ENCODE measurements around the gene TELO2. TPM values are rescaled to one million over a fixed set of nuclear protein-coding genes. Genes with fewer than 3 reads are reported as not detected.
"Not testable (repeated sequence)": the region's sequence is repeated elsewhere in the genome, so short reads cannot be mapped to it uniquely, and the experiment has no call there.

The TELO2 gene
- total RNA-seq, 2 donors from 2014 or later = 24.8 to 27.9 TPM

- Histone ChIP-seq H3K27ac (no peak overlapping the region), H3K36me3 (peaks cover 14% of the 10 kb centered on the region), H3K4me1 (ENCODE audit: control insufficient read depth in 1 of 2, low read depth in 2 of 2) (no peaks in the 10 kb centered on the region), H3K27me3 (replicated peaks; ENCODE audit: insufficient read depth) (no peaks in the 10 kb centered on the region), H3K9me3 (no peaks in the 10 kb centered on the region), H3K4me3 (no peak overlapping the region)
- no peak for TF ChIP-seq CTCF (IDR thresholded peaks at IDR 0.05)
- ATAC-seq (ENCODE audit: insufficient number of reproducible peaks, low FRiP score, low read depth) (no peak), DNase-seq (ENCODE audit: low spot score) (no peak)
Observed at GRCh38 chr16:1464894-1465566, 28.1 kb upstream of the TELO2 start.

- DNase-seq (ENCODE audit: low spot score) = no peak
- ATAC-seq (ENCODE audit: insufficient number of reproducible peaks, low FRiP score, low read depth) = no peak
- Histone ChIP-seq H3K36me3 (peaks cover 9% of the 10 kb centered on the region), H3K4me3 (no peak overlapping the region), H3K9me3 (no peaks in the 10 kb centered on the region), H3K4me1 (ENCODE audit: control insufficient read depth in 1 of 2, low read depth in 2 of 2) (no peaks in the 10 kb centered on the region), H3K27me3 (replicated peaks; ENCODE audit: insufficient read depth) (no peaks in the 10 kb centered on the region), H3K27ac (no peak overlapping the region)
- no peak for TF ChIP-seq CTCF (IDR thresholded peaks at IDR 0.05)
Observed at GRCh38 chr16:1465567-1465915, 27.6 kb upstream of the TELO2 start.

GRCh38 chr16:1466054-1466453 lies 27.1 kb upstream of the TELO2 start:
- peaks cover 3% of the 10 kb centered on the region for H3K36me3 ChIP-seq
- H3K27ac ChIP-seq = no peak overlapping the region
- no peak for TF ChIP-seq CTCF (IDR thresholded peaks at IDR 0.05)
- H3K4me3 ChIP-seq = no peak overlapping the region
- no peaks in the 10 kb centered on the region for H3K9me3 ChIP-seq
- ATAC-seq (ENCODE audit: insufficient number of reproducible peaks, low FRiP score, low read depth) = no peak
- no peaks in the 10 kb centered on the region for H3K4me1 ChIP-seq (ENCODE audit: control insufficient read depth in 1 of 2, low read depth in 2 of 2)
- H3K27me3 ChIP-seq (replicated peaks; ENCODE audit: insufficient read depth) = no peaks in the 10 kb centered on the region
- no peak for DNase-seq (ENCODE audit: low spot score)

GRCh38 chr16:1466968-1467521 lies 26.1 kb upstream of the TELO2 start:
- Histone ChIP-seq H3K27me3 (replicated peaks; ENCODE audit: insufficient read depth) (no peaks in the 10 kb centered on the region), H3K9me3 (no peaks in the 10 kb centered on the region), H3K4me3 (no peak overlapping the region), H3K36me3 (no peaks in the 10 kb centered on the region), H3K4me1 (ENCODE audit: control insufficient read depth in 1 of 2, low read depth in 2 of 2) (no peaks in the 10 kb centered on the region), H3K27ac (no peak overlapping the region)
- no peak for ATAC-seq (ENCODE audit: insufficient number of reproducible peaks, low FRiP score, low read depth)
- DNase-seq (ENCODE audit: low spot score) = no peak
- no peak for TF ChIP-seq CTCF (IDR thresholded peaks at IDR 0.05)

- Histone ChIP-seq H3K27me3 (replicated peaks; ENCODE audit: insufficient read depth) (no peaks in the 10 kb centered on the region), H3K27ac (no peak overlapping the region), H3K4me1 (ENCODE audit: control insufficient read depth in 1 of 2, low read depth in 2 of 2) (peaks cover 3 to 7% of the 10 kb centered on the region in 2 donors), H3K9me3 (no peaks in the 10 kb centered on the region), H3K36me3 (no peaks in the 10 kb centered on the region), H3K4me3 (no peak overlapping the region)
- ATAC-seq (ENCODE audit: insufficient number of reproducible peaks, low FRiP score, low read depth) (no peak), DNase-seq (ENCODE audit: low spot score) (no peak)
- TF ChIP-seq CTCF (IDR thresholded peaks at IDR 0.05) = no peak
Observed at GRCh38 chr16:1468426-1468810, 24.7 kb upstream of the TELO2 start.

GRCh38 chr16:1469141-1469540 lies 24.0 kb upstream of the TELO2 start:
- not testable (repeated sequence) for DNase-seq (ENCODE audit: low spot score); H3K36me3 ChIP-seq; H3K4me3 ChIP-seq; H3K9me3 ChIP-seq; H3K27me3 ChIP-seq (replicated peaks; ENCODE audit: insufficient read depth); ATAC-seq (ENCODE audit: insufficient number of reproducible peaks, low FRiP score, low read depth); H3K27ac ChIP-seq
- H3K4me1 ChIP-seq (ENCODE audit: control insufficient read depth in 1 of 2, low read depth in 2 of 2) = peaks cover 10 to 14% of the 10 kb centered on the region in 2 donors

All from thoracic aorta (tissue), 2 donors.